Measurements from ENCODE around the gene MSRB1. TPM values are rescaled to one million over a fixed set of nuclear protein-coding genes. Genes with fewer than 3 reads are reported as not detected.

The MSRB1 gene
- total RNA-seq, 4 donors from 2014 or later = 18.7 to 44.3 (median 31.7) TPM

DNA sequence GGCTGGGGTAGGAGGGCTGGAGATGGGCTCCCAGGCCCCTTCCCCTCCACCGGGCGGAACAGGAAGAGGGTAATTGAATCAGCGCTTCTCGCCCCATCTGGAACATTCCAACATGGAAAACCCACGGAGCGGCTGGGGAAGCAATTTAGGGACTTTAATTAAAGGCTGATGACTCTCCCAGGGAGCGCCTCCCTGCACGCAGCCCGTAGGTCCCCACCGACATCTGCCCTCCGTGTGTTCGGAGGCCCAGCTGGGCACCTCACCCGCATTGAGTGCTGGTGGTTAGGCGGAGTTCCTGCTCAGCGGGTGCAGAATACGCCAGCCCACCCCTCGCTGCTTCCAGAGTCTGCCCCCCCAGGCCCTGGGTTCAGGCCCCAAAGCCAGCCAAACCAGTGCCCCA lies 34.8 kb downstream of the MSRB1 start:
- TF ChIP-seq, protein P1, sequence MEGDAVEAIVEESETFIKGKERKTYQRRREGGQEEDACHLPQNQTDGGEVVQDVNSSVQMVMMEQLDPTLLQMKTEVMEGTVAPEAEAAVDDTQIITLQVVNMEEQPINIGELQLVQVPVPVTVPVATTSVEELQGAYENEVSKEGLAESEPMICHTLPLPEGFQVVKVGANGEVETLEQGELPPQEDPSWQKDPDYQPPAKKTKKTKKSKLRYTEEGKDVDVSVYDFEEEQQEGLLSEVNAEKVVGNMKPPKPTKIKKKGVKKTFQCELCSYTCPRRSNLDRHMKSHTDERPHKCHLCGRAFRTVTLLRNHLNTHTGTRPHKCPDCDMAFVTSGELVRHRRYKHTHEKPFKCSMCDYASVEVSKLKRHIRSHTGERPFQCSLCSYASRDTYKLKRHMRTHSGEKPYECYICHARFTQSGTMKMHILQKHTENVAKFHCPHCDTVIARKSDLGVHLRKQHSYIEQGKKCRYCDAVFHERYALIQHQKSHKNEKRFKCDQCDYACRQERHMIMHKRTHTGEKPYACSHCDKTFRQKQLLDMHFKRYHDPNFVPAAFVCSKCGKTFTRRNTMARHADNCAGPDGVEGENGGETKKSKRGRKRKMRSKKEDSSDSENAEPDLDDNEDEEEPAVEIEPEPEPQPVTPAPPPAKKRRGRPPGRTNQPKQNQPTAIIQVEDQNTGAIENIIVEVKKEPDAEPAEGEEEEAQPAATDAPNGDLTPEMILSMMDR (IDR thresholded peaks at IDR 0.05) = no peak
- TF ChIP-seq POLR2A (IDR thresholded peaks at IDR 0.05) = no peak
- no peak overlapping the region for H3K4me3 ChIP-seq (ENCODE audit: low read depth, poor library complexity, severe bottlenecking)
- intact Hi-C loops (cut with DNase I; ENCODE audit: low total_unique reads) = no loop called here
- DNase-seq (ENCODE audit: low spot score in 2 of 2) = no peak
- 46 to 70% methylated on average over 17 of the region's 17 CpGs for WGBS, 2 donors

DNA sequence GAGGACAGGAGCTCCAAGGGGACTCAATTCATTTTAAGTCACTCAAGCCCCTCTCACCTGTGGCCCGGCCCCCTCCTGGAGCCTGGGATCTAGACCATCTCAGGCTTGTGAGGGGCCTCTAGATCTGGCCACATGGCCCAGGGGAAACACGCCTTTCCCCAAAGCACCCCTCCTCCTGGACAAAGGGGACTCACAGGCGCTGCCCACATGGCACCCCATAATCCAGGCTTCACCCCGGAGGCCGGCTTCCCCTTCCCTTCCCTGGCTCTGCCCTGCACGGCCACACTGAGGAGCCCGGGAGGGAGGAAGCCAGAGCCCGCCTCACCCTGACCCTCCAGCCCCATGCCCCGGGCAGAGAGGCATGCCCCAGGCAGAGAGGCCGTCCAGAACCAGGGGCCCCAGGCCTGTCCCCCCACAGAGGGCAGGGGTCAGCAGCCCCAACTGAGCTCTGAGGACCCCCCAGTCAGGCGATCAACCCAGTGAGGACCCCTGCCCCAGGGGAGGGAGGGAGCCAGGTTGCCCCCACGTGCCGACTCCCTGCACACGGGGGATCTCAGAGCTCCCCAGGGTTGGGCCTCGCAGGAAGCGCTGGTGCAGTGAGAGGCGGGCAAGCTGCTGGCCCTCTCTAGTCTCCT lies 35.7 kb downstream of the MSRB1 start:
- TF ChIP-seq POLR2A (IDR thresholded peaks at IDR 0.05) = no peak
- TF ChIP-seq, protein P1 (IDR thresholded peaks at IDR 0.05) = no peak

GRCh38 chr16:1906846-1907165 lies 36.2 kb downstream of the MSRB1 start:
- intact Hi-C loops (cut with DNase I; ENCODE audit: low total_unique reads) = no loop called here
- TF ChIP-seq, protein P1 (IDR thresholded peaks at IDR 0.05) = no peak
- no peak for TF ChIP-seq POLR2A (IDR thresholded peaks at IDR 0.05)
- DNase-seq (ENCODE audit: low spot score in 2 of 2) = no peak
- WGBS, 2 donors = 66 to 75% methylated on average over 5 of the region's 5 CpGs
- H3K4me3 ChIP-seq (ENCODE audit: low read depth, poor library complexity, severe bottlenecking) = no peak overlapping the region

More for the DNA sequence above, 35.7 kb downstream of the MSRB1 start:
- no peak for DNase-seq (ENCODE audit: low spot score in 2 of 2)
- intact Hi-C loops (cut with DNase I; ENCODE audit: low total_unique reads) = no loop called here
- H3K4me3 ChIP-seq (ENCODE audit: low read depth, poor library complexity, severe bottlenecking) = no peak overlapping the region
- 71 to 73% methylated on average over 16 to 17 of the region's 17 CpGs for WGBS, 2 donors

- no peak for DNase-seq (ENCODE audit: low spot score in 2 of 2)
- intact Hi-C loops (cut with DNase I; ENCODE audit: low total_unique reads) = no loop called here
- WGBS, 2 donors = 33 to 35% methylated on average over 31 of the region's 31 CpGs
- no peak overlapping the region for H3K4me3 ChIP-seq (ENCODE audit: low read depth, poor library complexity, severe bottlenecking)
- no peak for TF ChIP-seq POLR2A (IDR thresholded peaks at IDR 0.05)
- TF ChIP-seq, protein P1 (IDR thresholded peaks at IDR 0.05) = no peak
Measured at GRCh38 chr16:1906055-1906845, 36.7 kb downstream of the MSRB1 start.

DNA sequence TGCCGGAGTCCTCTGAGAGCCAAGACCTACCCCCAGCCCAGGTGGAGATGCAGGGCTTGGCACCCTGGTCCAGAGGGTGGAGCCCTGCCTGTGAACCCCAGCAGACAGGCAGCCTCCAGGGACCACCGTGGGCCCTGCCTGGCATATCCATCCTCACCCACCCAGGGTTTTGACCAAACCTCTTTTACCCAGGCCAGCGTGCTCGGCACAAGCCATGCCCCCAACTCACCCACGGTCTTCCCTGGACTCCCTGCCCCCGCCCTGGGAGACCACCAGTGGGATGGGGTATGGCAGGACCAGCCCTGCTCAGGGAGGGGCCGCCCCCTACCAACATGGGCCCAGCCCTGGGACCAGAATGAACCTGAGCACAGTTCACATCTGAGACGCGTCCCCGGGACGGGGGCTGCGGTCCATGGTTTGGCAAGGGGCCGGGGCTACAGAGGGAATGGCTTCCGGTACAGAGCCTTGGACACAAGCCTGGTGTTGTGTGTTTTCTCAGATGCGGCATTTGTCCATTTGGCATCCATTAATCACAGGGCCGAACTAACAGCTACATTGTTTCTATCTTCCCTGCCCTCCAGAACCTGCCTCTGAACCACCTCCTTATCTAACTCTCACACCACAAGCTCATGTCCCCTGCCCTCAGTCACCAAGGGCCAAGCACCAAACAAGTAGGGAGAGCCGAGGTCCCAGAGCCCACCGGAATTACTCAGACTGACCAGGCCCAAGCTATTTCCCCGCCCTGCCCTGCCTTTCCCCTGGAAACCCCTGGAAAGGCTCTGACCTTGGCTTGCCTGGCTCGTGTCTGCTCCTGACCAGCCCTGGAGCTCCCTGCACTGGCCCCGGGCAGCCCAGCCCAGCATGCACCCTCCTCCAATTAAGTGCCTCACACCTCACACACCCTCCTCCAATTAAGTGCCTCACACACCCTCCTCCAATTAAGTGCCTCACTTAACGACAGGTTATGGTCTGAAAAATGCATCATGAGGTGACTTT lies 38.9 kb downstream of the MSRB1 start:
- intact Hi-C loops (cut with DNase I; ENCODE audit: low total_unique reads) = no loop called here
- DNase-seq (ENCODE audit: low spot score in 2 of 2) = no peak
- TF ChIP-seq POLR2A (IDR thresholded peaks at IDR 0.05) = no peak
- TF ChIP-seq, protein P1 (IDR thresholded peaks at IDR 0.05) = no peak
- H3K4me3 ChIP-seq (ENCODE audit: low read depth, poor library complexity, severe bottlenecking) = no peak overlapping the region
- WGBS, 2 donors = 65 to 80% methylated on average over 21 of the region's 22 CpGs
